HCEC 1CT (cell line): Measurements from ENCODE around the gene OR4A5.
"Not testable (repeated sequence)": the region's sequence is repeated elsewhere in the genome, so short reads cannot be mapped to it uniquely, and the experiment has no call there.

Source experiments
- DNase-seq: peaks from one replicate; pipeline ENCODE4 v3.0.0-alpha.2; 2017

OR4A5 gene, protein sequence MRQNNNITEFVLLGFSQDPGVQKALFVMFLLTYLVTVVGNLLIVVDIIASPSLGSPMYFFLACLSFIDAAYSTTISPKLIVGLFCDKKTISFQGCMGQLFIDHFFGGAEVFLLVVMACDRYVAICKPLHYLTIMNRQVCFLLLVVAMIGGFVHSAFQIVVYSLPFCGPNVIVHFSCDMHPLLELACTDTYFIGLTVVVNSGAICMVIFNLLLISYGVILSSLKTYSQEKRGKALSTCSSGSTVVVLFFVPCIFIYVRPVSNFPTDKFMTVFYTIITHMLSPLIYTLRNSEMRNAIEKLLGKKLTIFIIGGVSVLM

DNA sequence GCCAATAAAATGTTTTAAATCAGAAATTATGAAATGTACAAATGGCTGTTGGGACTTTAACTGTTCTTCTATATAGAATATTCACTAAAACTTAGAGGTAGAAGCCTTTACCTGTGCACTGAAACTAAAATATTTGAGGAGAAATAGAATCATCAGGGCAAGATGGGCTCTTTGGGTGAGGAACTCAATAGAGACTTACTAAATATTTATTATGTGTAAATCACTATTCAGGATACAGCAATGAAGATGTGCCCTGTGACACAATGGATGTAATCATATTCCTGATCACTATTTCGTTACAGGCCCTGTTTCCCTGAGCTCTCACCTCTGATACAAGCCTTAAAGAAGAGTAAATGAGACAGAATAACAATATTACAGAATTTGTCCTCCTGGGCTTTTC, at the start of gene OR4A5:
TSS of gene OR4A5 (plus strand) at position 301 of the 400 bp plus-strand sequence. CDS start at position 354, 53 bp downstream.
- not testable (repeated sequence) for DNase-seq

DNA sequence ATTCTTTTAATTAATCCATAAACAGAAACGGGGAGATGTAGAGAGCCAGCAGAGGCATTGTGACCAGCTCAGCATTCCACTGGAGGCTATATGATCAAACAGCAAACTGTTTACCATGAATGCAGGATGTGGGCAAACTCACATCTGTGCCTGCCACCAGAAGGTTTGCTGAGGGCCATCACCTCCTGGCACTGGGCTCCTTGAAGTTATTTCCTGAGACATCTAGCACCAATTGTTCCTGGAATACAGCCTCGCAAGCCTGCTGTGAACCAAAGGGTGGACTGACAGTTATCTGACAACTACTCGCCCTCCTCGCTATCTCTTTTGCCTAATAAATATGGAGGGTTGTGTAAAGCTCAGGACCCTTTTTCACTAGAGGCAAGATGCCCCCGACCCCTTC, 13.5 kb downstream of the OR4A5 start:
- DNase-seq, result not testable (repeated sequence)
